NOMO-1 treated with dmso at 0.1 percent for 144 hours (cell line): ENCODE data around the gene STX2.
"Not testable (repeated sequence)": the region's sequence is repeated elsewhere in the genome, so short reads cannot be mapped to it uniquely, and the experiment has no call there.

Experiments used
- DNase-seq: peaks from one replicate; lab custom pipeline; 2025; ENCODE audit not compliant: unreplicated experiment; lab: John Stamatoyannopoulos, UW

Gene STX2

DNA sequence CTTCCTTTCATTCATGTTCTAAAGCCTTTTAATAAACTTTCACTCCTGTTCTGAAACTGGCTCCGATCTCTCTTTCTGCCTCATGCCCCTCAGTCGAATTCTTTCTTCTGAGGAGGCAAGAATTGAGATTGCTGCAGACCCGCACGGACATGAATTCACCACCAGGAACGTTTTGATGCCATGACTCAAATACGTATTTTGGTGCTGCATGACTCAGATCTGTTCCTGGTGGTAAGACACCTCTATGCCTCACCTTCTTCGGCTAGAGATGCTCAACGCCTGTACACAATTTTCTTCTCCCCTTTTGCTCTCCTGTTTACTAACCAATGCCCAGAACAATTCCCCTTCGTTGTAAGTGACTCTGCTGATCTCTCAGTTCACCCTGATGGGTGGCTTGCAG, 70.9 kb downstream of the STX2 start:
- no peak for DNase-seq

- DNase-seq, result no peak
Observed at GRCh38 chr12:130766470-130766869, 72.6 kb downstream of the STX2 start.

- no peak for DNase-seq
Observed at GRCh38 chr12:130765186-130765659, 73.8 kb downstream of the STX2 start.

DNA sequence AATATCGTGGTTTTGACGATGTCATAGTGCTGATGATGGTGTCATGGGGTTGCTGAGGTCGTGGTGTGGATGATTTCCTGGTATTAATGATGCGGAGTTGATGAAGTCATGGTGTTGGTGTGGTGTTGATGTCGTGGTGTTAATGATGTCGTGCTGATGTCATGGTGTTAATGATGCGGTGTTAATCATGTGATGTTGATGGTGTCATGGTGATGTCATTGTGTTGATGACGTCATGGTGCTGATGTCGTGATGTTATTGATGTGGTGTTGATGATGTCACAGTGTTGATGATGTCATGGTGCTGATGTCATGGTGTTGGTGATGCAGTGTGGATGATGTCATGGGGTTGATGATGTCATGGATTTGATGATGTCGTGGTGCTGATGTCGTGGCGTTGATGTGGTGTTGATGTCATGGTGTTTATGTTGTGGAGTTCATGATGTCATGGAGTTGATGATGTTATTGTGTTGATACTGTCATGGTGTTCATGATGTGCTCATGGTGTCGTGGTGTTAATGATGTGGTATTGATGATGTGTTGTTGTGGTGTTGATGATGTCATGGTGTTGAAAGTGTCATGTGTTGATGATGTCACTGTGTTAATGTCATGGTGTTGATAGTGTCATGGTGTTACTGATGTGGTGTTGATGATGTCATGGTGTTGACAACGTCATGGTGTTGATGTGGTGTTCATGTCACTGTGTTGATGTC, 74.4 kb downstream of the STX2 start:
- DNase-seq, result no peak

GRCh38 chr12:130764073-130764472, 75.0 kb downstream of the STX2 start:
- DNase-seq, result no peak

GRCh38 chr12:130762319-130762675, 76.8 kb downstream of the STX2 start:
- no peak for DNase-seq

GRCh38 chr12:130761537-130762318, 77.3 kb downstream of the STX2 start:
- no peak for DNase-seq

DNA sequence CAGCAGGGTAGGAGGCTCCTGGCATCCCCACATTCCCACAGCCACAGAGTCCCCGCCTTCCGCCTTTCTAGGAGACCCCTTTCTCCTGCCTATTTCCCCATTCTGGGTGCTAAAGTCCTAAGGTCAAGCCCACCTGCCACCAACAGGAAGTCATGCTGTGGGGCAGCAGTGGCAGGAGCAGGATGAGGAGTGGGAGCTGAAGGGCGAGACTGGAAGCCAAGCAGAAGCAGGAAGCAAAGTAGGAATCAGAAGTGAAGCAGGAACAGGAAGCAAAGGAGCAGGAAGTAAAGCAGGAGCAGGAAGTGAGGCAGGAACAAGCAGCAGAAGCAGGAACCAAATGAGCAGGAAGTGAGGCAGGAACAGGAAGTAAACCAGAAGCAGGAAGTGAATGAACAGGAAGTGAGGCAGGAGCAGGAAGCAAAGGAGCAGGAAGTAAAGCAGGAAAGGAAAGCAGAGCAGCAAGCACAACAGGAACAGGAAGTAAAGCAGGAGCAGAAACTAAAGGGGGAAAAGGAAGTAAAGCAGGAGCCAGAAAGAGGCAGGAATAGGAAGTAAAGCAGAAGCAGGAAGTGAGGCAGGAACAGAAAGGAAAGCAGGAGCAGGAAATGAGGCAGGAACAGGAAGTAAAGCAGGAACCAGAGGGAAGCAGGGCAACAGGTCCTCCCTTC, 84.7 kb downstream of the STX2 start:
- DNase-seq, result no peak

GRCh38 chr12:130752692-130753230, 86.3 kb downstream of the STX2 start:
- no peak for DNase-seq

DNA sequence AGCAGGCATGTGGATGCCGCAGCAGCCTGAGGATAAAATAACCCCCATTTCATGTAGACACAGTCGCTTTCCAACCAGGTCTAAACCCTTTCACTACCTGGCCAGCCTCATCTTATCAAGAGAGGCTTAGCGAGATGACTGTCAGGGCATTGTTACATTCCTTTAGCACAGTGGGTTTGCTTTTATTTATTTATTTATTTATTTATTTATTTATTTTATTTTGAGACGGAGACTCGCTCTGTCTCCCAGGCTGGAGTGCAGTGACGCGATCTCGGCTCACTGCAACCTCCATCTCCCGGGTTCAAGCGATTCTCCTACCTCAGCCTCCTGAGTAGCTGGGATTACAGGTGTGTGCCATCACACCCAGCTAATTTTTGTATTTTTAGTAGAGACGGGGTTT, 87.0 kb downstream of the STX2 start:
- DNase-seq, result not testable (repeated sequence)

DNA sequence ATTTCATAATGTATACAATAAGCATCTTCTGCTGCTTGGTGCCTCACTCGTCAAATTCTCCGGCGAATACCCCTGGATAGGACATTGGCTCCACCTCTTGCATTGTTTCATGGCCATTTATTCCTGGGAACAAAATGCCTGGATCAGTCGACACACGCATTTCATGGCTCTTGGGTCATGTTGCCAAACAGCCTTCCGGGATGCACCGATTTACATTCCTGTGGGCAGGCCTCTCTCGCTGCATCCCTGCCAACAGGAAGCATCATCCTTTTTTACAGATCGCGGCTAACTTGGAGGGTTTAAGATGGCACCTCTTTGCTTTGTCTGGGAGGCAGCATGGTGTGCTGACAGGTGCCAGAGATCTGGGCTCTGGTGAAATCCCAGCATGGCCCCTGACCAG, 90.3 kb downstream of the STX2 start:
- no peak for DNase-seq

DNA sequence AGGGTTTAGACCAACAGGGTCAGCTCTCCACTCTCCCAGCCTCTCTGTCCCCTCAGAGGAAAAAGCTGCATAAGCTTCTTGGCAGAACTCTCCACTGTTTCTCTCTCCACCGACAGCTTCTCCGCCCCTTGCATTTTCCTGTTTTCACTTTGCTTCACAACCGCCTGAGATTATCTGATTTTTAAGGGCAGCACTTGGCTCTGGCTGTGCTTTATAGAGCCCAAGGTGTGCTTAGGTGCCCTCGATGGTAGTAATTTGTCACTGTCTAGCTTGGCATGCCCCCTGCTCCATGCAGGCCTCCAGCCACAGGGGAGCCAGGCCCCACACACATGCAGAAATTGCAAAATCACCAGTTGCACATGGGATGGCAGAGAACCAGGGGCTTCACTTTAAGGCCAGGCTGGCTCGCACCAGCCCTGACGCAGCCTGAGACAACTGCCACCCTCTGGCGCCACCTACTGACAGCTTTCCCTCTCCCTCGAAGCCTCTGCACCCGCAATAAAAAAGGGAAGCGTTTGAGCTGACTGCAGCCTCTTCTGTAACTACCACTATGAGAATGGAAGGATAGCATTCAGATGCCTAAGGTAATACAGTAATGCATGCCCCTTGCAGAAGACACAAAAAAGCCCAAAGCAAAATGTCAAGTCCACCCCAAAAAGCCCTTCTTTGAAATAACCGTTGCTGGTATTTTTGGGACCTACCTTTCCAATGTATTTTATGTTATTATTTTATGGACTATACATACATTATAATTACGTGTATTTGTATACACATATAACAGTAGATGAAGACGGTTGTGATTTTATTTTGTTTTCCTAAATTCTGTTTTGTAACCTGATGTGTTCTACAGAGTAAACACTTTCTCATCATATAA, 90.9 kb downstream of the STX2 start:
- peak; percentile 65 for DNase-seq

GRCh38 chr12:130746546-130746945, 92.5 kb downstream of the STX2 start:
- DNase-seq, result no peak

DNA sequence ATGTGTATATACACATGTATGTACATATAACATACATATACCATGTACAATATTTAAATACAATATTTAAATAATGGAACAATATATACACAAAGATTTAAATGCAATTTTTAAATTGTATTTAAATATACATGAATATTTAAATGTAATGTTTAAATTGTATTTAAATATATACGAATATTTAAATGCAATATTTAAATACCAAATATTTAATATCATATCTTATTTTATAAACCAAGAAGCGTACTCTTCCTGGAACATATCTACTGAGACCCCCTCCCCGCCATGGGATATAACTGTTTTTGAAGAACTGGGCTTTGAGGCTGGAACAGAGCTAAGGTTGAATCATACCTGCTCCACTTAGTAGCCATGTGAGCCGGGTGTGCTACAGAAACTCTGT, 93.1 kb downstream of the STX2 start:
- no peak for DNase-seq

DNA sequence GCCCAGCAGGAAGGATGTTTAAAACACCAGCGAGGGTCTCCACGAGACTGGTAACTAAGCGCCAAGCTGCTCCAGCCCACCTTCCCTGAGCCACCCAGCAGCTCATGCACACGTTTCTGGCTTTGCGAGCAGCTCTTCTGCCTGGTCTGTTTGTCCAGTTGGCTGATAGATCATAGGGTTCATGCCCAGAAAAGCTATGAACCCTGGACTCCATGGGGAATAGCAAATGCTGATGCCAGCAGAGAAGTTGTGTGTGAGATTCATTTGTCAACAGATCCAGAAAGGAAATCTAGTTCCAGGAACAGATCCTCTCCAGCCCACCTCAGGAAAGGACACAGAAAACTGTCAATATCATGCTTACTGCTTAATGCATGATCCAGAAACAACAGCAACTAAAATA, 94.8 kb downstream of the STX2 start:
- DNase-seq, result no peak

GRCh38 chr12:130743606-130744005, 95.4 kb downstream of the STX2 start:
- DNase-seq, result no peak

DNA sequence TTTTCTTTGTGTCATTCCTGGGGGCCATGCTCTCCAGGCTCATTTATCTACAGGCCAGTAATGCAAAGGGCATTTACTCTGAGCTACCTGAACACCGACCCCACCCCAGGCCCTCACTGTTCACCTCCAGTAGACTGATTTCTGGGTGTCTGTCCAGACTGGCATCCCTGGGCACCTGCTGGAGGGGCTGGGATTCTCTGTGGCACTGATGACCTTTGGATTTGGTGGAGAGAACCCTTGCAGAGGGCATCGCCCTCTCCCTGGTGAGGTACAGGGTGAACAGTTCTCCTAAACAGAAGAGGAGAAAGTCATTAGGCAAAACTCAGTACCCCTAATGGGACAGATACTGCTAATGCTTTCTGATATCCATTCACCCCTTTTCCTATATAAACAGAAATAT, 95.9 kb downstream of the STX2 start:
- DNase-seq, result no peak

- DNase-seq, result no peak
Observed at GRCh38 chr12:130742716-130743115, 96.3 kb downstream of the STX2 start.

GRCh38 chr12:130742112-130742511, 96.9 kb downstream of the STX2 start:
- no peak for DNase-seq
